HG02623 (cell line): ENCODE results near the gene DGKE.

Experiments used
- ATAC-seq: cut with Tn5 transposase; IDR thresholded peaks from one replicate; pipeline ENCODE4 v1.9.1; 2021; ENCODE audit warnings: moderate library complexity; ENCODE audit not compliant: unreplicated experiment

The DGKE gene

DNA sequence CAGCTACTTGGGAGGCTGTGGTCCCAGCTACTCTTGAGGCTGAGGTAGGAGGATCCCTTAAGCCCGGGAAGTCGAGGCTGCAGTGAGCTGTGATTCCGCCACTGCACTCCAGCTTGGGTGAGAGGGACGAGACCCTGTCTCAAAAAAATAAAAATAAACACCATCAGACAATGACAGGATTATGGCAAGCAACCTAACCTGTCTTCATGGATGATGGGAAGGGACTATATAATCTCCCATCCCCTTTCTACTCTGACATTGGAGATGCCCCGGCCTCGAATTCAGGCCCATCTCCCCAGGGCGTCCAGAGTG, 79.0 kb downstream of the DGKE start:
- no peak for ATAC-seq

DNA sequence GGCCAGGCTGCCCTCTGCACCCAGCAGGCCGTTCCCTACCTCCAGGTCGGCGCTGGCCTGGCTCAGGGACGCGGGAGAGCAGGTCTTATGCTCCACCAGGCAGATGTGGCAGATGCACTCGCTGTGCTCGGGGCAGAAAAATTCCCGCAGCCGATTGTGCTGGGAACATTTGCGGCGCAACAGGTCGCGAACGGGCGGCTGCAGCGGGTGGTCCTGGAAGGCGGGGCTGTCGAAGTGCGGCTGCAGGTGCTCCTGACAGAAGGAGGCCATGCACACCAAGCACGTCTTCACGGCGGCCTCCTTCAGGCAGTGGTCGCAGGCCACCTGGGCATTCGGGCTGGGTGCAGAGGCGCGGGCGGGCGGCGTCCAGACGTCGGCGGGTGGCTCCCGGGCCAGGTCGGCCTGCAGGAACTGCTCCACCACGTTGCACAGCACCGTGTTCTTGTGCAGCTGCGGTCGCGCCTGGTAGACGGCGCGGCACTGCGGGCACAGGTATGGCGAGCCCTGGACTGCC, 79.5 kb downstream of the DGKE start:
- peak; percentile 29 for ATAC-seq

GRCh38 chr17:56913867-56914580, 80.1 kb downstream of the DGKE start, which contains the start of gene TRIM25:
Gene TRIM25, minus strand, starts transcription at chr17:56914049. Its CDS starts 61 bp downstream, at chr17:56913988.
- ATAC-seq: peak; percentile 58

DNA sequence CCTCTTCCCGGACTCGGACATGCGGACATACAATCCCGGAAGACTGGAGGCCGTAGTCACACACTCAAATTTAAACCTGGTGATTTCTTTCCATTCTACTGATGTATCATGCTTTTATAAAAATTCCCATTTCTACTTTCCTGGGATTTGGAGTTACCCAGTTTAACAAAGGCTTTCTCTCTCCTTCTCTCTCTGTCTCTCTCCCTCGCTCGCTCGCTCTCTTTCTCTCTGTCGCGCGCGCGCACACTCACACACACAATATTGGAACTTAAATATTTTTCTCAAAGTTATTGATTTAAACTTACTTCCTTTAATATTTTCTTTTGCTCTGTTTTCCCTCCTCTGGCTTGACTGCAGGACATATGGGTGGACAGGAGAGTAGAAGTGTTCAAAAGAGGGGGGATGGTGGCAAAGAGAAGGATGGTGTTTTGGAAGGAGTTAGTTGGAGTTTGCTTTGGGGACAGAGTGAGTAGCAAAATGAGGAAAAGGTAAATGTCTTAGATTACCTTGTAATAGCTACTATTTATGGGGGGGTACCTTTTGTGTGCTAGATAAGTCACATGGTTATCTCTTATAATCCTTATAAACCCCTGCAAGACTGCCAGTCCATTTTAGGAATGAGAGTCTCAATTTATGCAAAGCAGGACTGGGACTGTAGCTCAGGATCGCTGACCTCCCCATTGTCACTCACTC, 80.8 kb downstream of the DGKE start:
- no peak for ATAC-seq

- ATAC-seq: no peak
Measured at GRCh38 chr17:56917559-56918296, 83.8 kb downstream of the DGKE start.

DNA sequence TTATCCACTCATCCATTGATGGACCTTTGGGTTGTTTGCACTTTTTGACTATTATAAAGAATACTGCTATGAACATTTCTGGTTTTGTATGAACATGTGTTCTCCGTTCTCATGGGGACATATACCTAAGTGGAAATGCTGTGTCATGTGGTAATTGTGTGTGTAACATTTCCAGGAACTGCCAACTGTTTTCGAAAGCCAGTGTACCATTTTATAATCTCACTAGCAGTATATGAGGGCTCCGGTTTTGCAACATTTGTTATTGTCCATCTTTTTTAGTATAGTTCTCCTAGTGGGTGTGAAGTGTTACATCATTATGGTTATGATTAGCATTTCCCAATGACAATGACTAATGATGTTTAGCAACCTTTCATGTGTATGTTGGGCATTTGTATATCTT, 85.0 kb downstream of the DGKE start:
- ATAC-seq: no peak
